Stimulated activated CD4-positive, alpha-beta T cell treated with anti-CD3 and anti-CD28 coated beads, Interleukin-2, amount 100 ng/mL, for 24 hours (primary cell): Measurements from ENCODE around the gene TTC38.
A peak's percentile ranks its signal among the peaks of the same experiment; 100 is the strongest.
"Not testable (repeated sequence)": the region's sequence is repeated elsewhere in the genome, so short reads cannot be mapped to it uniquely, and the experiment has no call there.

Experiments used
- DNase-seq, 2 donors: peaks; one replicate each; pipeline ENCODE4 v3.0.0-alpha.2; 2020

TTC38 gene

GRCh38 chr22:46297151-46297812, 29.5 kb downstream of the TTC38 start:
- peak in 1 of 2 donors; percentile 38 for DNase-seq

DNA sequence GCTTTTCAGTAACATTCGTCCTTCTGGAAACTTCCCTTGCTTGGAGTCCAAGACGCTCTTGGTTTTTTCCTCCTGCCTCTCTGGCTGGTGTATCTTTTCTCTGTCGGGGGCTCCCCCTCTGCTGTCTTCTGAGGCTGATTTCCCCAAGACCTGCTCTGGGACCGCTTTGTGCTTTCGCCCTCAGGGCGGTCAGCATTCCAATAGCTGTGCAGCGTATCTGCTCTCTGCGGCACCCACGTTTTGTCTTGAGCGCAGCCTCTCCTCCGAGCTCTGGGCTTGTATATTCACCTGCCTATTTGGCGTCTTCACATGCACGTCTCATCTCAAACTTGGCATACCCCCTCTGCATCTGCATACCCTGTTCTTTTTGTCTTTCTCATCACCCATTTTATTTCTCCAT, 31.3 kb downstream of the TTC38 start:
- no peak for DNase-seq

DNA sequence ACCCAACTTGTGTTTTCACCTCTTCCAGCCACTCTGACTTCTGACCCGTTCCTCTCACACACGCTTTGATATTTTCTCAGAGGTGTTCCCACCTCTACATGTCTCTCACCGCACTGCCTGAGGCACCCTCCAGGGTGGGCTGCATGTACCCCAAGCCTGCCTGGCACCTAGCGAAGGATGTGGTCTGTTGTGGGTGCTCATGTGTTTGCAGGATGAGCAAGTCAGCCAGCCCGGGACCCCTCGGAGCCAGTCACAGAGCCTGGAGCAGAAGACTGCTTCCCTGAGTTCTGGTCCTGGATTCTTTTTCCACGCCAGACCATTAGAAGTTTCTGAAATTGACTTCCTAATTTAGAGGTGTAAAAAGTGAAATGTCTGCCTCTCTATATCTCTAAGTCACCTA, 32.7 kb downstream of the TTC38 start:
- no peak for DNase-seq

GRCh38 chr22:46303347-46303965, 35.6 kb downstream of the TTC38 start:
- no peak for DNase-seq

DNA sequence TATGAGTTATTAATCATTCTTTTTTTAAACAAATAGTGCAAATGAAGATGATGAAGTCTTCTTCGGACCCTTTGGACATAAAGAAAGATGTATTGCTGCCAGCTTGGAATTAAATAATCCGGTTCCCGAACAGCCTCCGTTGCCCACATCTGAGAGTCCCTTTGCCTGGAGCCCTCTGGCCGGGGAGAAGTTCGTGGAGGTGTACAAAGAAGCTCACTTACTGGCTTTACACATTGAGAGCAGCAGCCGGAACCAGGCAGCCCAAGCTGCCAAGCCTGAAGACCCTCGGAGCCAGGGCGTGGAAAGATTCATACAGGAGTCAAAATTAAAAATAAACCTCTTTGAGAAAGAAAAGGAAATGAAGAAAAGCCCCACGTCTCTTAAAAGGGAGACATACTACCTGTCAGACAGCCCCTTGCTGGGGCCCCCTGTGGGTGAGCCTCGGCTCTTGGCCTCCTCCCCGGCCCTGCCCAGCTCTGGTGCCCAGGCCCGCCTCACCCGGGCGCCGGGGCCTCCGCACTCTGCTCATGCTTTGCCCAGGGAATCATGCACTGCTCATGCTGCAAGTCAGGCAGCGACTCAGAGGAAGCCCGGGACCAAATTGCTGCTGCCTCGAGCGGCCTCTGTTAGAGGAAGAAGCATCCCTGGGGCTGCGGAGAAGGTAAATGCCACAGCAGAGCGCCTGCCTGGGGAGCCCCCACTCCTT, 40.6 kb downstream of the TTC38 start:
- DNase-seq, result no peak

DNA sequence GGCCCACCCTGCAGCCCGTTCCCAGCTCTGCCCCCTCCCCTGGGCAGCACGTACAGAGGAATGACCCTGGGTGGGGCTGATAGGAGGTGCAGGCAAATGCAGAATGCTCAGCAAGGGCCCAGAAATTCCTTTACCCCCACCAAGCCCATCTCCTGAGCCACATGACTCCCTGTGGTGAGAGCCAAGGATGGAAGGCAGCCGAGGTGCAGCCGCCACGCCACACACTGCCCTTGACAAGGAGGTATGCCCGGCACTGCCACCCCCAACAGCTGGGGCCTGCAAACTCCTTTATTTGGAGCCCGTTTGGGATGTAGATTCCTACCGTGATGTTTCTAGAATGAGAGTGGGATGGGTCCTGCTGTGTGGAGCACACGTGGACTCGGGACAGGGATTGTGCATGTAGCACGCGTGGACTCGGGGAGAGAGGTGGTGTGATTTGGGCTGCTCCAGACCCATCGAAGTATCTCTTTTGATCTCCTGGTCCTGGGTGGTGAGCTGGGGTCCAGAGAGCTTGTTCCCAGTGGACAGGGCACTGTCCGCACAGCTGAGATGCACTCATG, 41.8 kb downstream of the TTC38 start:
- DNase-seq, result no peak

GRCh38 chr22:46312056-46312455, 44.2 kb downstream of the TTC38 start:
- no peak for DNase-seq

GRCh38 chr22:46312848-46313247, 45.0 kb downstream of the TTC38 start:
- not testable (repeated sequence) for DNase-seq

DNA sequence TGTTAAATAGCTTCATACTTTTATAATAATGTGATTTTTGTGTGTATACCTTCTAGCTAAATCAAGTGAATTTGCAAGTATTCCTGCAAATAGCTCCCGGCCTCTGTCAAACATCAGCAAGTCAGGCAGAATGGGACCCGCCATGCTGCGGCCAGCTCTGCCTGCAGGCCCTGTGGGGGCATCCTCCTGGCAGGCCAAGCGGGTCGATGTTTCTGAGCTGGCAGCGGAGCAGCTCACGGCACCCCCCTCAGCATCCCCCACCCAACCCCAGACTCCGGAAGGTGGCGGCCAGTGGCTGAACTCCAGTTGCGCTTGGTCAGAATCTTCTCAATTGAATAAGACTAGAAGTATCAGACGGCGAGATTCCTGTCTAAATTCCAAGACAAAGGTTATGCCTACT, 48.2 kb downstream of the TTC38 start:
- DNase-seq, result no peak

DNA sequence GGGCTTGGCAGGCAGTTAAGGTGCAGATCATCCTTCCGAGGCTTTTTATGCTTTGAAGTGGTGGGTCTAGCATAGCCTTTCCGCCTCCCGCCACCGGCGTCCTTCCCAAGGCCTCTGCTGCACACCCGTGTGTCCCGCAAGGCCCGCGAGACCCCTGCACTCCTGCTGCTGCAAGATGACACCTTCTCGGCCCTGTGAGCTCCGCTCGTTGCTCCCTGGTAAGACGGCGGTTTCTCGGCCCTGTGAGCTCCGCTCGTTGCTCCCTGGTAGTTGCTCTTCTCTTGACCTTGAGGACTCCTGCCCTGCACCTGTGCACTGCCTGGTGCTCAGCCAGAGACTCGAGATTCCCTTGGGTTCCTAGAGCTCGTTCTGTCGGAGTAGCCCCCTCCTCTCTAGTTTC, 49.8 kb downstream of the TTC38 start:
- DNase-seq, result no peak

DNA sequence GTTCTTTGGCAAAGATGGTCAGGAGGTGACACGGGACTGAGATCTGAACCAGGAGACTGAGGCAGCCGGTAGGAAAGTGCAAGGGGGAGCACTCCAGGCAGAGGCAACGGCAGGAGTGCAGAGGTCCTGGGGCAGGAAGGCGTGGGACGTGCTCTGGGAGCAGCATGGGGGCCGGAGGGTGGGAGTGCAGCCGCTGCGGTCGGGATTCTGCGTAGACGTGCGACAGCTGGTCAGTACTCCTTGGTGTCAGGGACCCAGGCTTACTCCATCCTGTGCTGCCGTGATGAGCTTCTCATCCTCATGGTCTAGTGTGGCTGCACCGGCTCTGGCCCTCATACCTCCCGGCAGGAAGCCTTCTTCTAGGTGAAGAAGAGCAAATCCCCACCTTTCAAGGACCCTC, 50.8 kb downstream of the TTC38 start:
- DNase-seq, result no peak

DNA sequence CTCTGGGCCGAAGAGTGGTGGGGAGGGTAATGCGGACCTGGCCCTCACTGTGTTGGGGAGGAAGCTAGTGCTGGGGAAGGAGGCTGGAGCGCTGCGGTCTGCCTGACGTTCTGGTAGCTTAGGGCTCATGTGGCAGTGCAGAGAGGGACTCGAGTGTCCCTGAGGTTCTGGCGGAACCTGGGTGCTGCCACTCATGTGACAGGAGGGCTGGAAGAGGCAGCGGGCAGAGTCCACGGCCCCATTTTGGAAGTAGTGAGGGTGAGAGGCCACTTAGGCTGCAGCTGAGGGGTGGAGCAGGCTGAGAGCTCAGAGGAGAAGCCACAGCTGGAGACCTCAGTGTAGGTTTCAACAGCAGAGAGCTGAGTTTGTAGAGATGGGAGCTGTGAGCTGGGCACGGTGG, 51.5 kb downstream of the TTC38 start:
- DNase-seq, result no peak

- DNase-seq, result no peak
These were observed 52.4 kb downstream of the TTC38 start for GRCh38 chr22:46320166-46320710.

- DNase-seq, result no peak
These were observed 53.0 kb downstream of the TTC38 start for GRCh38 chr22:46320716-46321386.

DNA sequence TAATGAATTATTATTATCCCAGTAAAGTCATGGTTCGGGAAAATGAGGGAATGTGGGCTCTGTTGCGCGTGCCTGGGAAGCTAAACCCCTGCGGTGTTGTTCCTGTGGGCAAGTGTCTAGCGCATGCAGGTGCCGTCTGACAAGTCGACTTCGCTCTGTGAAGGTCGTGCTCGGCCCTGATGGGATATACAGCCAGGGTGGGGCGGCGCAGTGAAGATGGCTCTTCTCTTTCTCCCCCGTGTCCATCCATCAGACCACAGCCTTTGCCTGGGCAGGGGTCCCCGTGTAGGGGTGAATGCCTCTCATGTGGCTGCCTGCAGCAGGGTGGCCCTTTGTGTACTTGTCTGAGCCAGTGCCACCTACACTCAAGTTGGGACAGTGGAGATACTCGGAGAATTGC, 54.9 kb downstream of the TTC38 start:
- DNase-seq, result no peak

- DNase-seq, result no peak
These were observed 55.4 kb downstream of the TTC38 start for GRCh38 chr22:46323162-46323561.

DNA sequence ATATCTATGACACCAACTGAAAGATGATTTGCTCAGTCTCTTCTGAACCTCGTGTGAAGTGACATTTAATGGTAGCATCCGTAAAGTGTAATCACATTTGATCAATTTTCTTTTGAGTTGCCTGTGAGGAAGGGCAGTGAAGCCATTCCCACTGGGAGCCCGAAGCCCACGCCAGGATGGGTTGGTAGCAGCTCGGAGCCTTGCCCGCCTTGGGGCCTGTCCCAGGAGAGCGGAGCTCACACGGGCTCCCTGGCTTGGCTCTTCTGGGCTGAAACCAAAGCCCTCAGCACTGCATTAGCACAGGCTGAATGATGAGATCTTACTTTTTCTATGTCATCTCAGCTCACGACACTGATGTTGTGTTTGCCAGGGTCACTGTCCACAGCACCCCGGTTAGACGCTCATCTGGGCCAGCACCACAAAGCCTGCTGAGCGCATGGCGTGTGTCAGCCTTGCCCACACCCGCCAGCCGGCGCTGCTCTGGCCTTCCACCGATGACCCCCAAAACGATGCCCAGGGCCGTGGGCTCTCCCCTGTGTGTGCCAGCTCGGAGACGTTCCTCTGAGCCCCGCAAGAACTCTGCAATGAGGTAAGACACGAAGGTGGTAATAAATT, 58.4 kb downstream of the TTC38 start:
- DNase-seq, result no peak

- no peak for DNase-seq
These were observed 60.1 kb downstream of the TTC38 start for GRCh38 chr22:46327691-46328465.

DNA sequence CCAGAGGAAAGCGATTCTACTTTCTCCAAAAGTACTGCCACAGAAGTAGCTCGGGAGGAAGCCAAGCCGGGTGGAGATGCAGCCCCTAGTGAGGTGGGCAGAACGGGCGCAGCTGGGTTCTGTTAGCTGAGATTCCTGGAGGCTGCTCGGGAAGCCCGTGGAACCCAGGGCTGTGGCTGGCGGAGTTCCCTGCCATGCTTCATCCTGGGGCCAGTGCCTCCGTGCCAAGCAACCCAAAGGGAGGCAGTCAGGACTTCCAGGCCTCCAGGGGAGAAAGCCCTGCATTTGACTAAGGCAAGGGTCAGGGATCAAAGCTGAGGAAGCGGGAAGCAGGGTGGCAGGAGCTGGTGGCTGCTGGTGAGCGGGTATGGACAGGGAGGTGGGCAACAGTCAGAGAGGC, 61.0 kb downstream of the TTC38 start:
- no peak for DNase-seq

GRCh38 chr22:46329616-46330015, 61.8 kb downstream of the TTC38 start:
- DNase-seq, result no peak

DNA sequence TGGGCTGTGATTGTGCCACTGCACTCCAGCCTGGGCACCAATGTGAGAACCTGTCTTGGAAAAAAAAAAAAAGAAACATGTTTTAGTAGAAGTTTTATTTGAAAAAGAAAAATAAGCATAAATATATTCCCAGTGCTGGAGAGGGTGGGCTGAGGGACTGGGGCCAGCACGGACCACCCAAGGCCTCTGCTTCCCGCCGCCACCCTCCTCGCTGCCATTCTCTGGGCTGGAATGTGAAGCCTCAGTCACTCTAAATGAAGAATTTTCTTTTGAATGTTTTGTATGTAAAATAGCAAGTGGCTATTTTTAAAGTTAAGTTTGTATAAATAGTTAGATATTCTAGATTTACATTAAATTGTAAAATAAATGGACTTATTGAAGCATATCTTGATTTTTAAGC, 62.6 kb downstream of the TTC38 start:
- DNase-seq, result no peak

GRCh38 chr22:46331496-46331895, 63.7 kb downstream of the TTC38 start:
- no peak for DNase-seq
